Right hindlimb (tissue), 1 donor: Measurements from ENCODE around the gene CDKN1A.
A peak's percentile ranks its signal among the peaks of the same experiment; 100 is the strongest.

Experiments
- DNase-seq: peaks from one replicate; pipeline ENCODE4 v3.0.0-alpha.2; 2018

The CDKN1A gene

DNA sequence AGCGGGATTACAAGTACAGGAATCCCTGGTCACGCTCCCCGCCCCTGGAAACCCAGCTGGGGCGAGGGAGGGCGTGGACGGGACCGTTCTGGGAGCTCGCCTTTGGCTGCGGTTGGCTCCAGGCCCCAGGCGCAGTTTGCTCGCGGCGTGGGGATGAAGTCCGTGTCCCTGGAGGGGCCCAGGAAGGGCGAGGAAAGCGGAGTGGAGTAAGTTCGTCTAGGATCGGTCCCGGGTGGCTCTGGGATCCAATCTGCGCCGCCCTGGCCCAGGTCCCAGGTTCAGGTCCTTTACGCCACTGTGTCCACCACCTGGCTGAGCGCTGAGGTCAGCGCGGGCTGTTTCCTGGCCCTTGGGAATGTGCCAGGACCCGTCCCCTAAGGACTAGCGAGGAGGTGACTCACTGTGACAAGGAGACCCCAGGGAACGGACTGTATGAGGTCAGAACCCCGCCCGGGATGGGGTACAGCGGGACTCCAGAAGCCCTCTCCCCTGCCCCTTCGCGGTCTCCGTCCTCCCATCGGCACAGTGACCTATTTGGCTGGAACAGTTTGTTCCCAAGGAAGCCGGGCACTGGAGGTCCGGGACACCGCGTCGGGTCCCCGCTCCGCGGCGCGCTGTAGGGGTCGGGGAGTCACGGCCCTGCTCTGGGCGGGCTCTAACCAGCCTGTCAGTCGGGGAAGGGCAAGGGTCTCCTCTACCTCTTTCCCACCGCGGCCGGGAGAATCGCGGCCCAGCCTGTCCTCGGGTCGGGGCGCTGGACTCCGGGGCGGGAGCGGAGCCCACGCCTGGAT, 724 bp downstream of the CDKN1A start:
- peak; percentile 77 for DNase-seq

DNA sequence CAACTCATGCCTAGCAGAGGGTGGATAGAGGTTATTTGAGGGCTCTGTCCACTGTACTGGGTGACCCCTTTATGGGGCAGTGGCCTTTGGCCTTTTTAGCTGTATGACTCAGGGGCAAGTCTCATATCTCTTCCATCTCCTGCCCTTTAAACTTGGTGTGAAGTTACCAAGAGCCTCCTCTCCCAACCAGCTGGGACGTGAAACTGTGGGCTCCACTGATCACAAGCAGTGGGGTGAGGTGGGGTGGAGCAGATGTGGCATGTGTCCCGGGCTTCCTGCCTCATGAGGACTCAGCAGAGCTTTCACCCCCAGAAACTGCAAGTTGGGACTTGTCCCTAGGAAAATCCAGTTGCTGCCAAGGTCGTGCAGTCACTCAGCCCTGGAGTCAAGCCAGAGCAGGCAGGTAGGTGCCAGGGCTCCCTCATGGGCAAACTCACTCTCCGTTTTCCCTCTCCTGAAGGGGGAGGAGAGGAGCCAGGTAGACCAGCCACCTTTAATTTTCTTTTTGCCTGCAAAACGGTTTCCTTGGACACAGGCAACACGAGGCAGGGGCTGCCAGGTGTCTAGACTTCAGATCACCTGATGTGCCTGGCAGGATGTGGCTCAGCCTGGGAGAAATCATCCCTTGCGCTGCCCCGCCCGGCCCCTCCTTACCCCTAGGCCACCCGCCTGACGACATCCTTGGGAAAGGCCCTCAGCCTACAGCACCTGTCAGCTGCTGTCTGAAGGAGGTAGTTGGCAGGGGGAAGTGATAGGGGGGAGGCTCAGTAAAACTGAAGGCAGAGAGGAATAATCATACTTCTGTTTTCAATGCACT, 4.0 kb downstream of the CDKN1A start:
- no peak for DNase-seq

DNA sequence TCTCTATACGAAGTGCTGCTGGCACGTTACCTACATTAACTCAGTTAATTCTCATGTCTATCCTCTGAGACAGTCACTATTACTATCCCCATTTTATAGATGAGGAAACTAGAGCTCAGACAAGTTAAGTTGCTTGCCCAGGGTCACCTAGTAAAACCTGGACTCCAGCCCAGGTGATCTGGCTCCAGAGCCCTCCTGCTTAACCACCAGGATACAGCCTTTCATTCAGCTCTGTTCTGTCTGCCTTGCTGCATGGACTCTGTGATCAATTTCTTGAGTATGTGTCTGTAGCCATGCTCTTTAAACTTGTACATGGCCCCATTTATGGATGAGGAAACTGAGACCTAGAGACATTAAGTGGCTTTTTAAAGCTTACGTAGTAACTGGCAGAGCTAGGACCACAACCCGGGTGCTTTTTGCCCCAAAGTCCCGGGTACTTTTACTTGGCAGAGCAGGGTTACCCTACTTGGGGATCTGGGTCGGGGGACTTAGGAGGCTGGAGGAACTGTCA, 4.7 kb downstream of the CDKN1A start:
- no peak for DNase-seq

DNA sequence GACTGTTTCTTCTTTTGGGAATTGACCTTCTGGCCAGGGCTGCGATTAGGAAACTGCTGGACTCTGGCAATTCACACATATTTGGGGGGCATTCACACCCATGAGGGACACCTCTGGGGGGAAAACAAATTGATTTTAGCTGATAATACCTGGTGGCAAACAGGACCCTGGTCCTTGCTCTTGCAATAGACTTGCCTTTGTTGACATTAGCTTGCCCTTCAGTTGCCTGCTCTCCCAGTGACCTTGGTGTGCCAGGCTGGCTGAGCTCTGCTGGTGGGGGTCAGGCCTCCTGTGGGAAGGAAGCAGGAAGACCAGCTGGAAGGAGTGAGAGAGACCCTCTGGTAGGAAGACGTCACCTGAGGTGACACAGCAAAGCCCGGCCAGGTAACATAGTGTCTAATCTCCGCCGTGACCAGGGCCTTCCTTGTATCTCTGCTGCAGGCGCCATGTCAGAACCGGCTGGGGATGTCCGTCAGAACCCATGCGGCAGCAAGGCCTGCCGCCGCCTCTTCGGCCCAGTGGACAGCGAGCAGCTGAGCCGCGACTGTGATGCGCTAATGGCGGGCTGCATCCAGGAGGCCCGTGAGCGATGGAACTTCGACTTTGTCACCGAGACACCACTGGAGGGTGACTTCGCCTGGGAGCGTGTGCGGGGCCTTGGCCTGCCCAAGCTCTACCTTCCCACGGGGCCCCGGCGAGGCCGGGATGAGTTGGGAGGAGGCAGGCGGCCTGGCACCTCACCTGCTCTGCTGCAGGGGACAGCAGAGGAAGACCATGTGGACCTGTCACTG, 5.3 kb downstream of the CDKN1A start:
- no peak for DNase-seq

DNA sequence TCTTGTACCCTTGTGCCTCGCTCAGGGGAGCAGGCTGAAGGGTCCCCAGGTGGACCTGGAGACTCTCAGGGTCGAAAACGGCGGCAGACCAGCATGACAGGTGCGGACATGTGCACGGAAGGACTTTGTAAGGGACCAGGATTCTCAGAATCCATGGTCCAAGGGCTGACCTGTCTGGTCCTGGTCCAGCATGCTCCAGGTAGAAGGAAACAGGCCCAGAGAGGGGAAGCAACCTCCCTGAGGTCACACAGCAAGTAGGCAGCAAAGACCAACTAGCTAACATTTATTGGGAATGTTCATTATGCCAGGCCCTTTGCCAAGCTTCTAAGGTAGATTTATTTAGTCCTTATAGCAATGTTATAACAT, 5.9 kb downstream of the CDKN1A start:
- no peak for DNase-seq

DNA sequence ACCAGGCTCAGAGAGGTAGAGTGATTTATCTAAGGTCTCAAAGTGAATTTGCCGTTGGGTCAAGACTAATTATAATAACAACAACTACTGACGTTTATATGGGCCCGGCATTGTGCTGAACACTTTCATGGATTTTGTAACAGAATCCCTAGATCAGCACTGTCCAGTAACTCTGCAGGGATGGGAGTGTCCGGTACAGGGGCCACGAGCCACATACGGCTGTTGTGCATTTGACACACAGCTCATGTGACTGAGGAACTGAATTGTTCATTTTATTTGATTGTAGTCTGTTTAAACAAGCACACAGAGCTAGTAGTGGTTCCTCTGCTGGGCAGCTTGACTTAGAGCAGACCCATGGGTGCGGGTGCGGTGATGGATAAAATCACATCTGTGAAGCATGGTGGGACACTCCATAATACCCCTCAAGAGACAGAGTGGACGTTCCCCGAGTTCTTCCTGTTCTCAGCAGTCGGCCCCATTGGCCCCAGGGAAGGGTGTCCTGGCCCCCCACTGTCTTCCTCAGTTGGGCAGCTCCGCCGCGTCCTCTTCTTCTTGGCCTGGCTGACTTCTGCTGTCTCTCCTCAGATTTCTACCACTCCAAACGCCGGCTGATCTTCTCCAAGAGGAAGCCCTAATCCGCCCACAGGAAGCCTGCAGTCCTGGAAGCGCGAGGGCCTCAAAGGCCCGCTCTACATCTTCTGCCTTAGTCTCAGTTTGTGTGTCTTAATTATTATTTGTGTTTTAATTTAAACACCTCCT, 6.8 kb downstream of the CDKN1A start:
- DNase-seq = no peak

- no peak for DNase-seq
These were observed 7.6 kb downstream of the CDKN1A start for GRCh38 chr6:36685926-36686667.

DNA sequence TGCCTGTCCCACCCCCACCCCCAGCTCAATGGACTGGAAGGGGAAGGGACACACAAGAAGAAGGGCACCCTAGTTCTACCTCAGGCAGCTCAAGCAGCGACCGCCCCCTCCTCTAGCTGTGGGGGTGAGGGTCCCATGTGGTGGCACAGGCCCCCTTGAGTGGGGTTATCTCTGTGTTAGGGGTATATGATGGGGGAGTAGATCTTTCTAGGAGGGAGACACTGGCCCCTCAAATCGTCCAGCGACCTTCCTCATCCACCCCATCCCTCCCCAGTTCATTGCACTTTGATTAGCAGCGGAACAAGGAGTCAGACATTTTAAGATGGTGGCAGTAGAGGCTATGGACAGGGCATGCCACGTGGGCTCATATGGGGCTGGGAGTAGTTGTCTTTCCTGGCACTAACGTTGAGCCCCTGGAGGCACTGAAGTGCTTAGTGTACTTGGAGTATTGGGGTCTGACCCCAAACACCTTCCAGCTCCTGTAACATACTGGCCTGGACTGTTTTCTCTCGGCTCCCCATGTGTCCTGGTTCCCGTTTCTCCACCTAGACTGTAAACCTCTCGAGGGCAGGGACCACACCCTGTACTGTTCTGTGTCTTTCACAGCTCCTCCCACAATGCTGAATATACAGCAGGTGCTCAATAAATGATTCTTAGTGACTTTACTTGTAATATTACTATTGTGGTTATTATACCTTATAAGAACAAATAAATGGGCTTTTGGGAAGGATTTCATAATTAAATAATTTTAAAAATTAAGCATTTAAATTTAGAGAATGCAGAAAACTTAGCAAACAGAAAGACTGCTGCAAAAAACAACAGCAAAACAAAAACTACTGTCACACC, 8.4 kb downstream of the CDKN1A start:
- no peak for DNase-seq

- DNase-seq = no peak
These were observed 9.7 kb downstream of the CDKN1A start for GRCh38 chr6:36688063-36688738.

GRCh38 chr6:36688739-36689075, 10.2 kb downstream of the CDKN1A start:
- DNase-seq = no peak

DNA sequence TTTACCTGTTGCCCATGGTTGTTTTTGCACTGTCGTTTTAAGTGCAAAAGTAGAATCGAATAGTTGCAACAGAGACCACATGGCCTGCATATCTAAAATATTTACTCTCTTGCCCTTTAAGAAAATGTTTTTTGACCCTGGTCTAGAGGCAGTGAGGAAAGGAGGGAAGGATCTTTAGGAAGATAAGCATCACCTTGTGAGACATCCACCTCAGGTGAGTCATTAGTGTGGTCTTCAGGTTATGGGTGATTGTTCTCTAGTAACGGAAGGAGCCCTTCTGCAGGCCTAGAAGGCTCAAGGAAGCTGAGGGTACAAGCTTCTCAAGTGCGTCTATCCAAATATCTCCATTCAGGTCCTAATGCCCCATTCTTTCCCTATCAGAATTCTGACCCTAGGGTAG, 12.5 kb downstream of the CDKN1A start:
- no peak for DNase-seq

GRCh38 chr6:36691612-36692011, 13.1 kb downstream of the CDKN1A start:
- no peak for DNase-seq

- no peak for DNase-seq
These were observed 13.7 kb downstream of the CDKN1A start for GRCh38 chr6:36692220-36692619.

- DNase-seq = peak; percentile 61
These were observed 14.6 kb downstream of the CDKN1A start for GRCh38 chr6:36692861-36693702.

GRCh38 chr6:36694616-36695015, 16.1 kb downstream of the CDKN1A start:
- no peak for DNase-seq

DNA sequence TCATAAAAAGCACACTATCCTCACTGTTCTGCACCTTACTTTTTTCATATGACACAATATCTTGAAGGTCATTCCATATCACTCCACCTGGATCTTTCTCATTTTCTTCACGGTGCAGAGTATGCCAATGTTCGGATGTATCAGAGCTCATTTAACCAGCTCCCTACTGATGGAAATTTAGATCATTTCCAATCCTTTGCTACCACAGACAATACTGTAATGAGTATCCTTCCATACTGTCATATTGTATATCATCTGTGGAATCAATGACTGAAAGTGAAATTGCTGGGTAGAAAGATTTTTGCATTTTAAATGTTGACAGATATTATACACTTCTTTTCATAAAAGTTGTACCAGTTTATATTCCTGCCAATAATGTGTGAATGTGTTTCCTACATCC, 16.9 kb downstream of the CDKN1A start:
- DNase-seq = no peak

DNA sequence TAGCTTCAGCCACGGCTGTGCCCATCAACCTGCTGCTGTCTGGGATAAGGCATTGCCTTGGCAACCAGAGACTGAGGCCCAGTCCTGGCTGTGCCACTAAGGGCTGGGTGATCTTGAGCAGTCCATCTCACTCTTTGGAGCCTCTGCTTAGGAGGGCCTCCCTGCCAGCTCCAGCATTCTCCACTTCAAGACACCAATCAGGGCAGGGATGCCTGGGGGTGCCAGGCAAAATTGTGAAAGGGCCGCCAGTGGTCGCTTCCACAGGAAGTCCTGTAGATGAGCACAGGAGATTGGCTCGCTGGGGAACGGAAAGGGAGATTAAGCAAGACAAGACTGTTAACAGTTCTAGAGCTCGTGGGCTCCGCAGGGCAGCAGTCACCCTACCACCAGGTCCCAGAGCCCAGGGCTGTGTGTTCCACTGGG, 19.0 kb downstream of the CDKN1A start, which contains the start of gene RAB44:
Gene RAB44 (plus strand): TSS at position 346 of the 423 bp plus-strand sequence. CDS start 6,410 bp downstream, outside the sequence.
- DNase-seq = no peak

DNA sequence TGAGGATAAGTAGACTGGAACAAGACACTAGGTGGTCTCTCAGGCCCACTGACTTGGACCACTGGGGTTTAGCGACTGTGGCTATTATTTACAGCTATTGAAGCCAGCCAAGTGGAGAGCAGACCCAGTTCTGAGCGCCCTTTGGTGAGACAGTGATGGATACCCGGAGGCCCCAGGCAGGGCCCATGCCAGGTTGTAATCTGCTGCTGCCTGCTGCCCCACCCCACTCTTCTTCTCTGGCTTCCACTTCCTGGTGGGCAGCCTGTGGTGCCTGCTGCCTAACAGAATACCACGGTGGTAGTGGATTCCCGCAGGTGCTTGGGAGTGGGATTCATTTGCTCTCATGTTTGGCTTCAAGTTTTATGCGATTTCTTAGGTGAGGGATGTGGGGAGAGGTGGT, 19.7 kb downstream of the CDKN1A start:
- DNase-seq = no peak

DNA sequence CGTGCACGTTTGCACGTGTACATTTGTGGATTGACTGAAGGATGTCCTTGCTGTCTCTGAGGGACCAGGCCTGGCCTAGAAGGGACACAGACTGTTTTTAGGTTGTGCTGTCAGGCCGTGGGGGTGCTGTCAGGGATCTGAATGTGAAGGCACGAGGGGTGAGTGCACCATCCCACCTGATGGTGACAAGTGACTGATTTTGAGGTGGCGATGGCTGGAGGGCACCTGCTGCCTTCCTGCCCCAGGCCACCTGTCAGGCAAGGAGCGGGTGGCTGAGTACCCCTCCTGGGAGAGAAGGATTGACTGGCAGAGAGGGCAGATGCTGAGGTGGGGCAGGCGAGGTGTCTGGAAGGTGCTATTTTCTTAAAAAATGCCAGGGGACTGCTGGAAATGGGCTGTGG, 20.4 kb downstream of the CDKN1A start:
- no peak for DNase-seq
